ENCODE results near the gene SMAD3.

DNA sequence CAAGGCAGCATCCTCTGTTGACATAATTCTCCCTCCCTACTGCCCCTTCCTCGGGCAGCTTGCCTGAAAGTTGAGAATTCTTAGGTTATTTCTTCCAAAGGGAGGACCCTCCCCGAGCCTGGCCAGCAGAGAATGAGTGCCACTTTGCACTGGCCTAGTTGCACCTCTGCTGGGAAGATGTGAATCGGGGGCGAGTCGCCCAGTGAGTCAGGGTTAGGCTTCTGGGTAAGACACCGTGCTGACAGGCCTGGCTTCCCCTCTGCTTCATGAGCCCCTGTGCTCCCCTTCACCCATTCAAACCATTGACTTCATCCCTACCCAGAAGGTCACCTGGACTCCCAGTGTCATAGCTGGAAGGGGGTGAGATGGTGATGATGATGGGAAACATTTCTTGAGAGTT lies 106.8 kb downstream of the SMAD3 start:
- TF ChIP-seq POLR2AphosphoS5 (IDR thresholded peaks at IDR 0.05) = no peak
- TF ChIP-seq, protein P1, sequence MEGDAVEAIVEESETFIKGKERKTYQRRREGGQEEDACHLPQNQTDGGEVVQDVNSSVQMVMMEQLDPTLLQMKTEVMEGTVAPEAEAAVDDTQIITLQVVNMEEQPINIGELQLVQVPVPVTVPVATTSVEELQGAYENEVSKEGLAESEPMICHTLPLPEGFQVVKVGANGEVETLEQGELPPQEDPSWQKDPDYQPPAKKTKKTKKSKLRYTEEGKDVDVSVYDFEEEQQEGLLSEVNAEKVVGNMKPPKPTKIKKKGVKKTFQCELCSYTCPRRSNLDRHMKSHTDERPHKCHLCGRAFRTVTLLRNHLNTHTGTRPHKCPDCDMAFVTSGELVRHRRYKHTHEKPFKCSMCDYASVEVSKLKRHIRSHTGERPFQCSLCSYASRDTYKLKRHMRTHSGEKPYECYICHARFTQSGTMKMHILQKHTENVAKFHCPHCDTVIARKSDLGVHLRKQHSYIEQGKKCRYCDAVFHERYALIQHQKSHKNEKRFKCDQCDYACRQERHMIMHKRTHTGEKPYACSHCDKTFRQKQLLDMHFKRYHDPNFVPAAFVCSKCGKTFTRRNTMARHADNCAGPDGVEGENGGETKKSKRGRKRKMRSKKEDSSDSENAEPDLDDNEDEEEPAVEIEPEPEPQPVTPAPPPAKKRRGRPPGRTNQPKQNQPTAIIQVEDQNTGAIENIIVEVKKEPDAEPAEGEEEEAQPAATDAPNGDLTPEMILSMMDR (IDR thresholded peaks at IDR 0.05) = no peak
- TF ChIP-seq EP300 (IDR thresholded peaks at IDR 0.05) = no peak

All from suprapubic skin (tissue), 4 donors.